ENCODE results near the gene PLCD1.
A peak's percentile ranks its signal among the peaks of the same experiment; 100 is the strongest.

- TF ChIP-seq CTCF (conservative IDR thresholded peaks at IDR 0.05) (peak; percentile 81), ZFX (IDR thresholded peaks at IDR 0.05) (no peak)
Observed at GRCh38 chr3:37967260-37967881, 62.1 kb downstream of the PLCD1 start.
